DMS79 (cell line): Measurements from ENCODE around the gene SRGN.
"Not testable (repeated sequence)": the region's sequence is repeated elsewhere in the genome, so short reads cannot be mapped to it uniquely, and the experiment has no call there.

Experiments used
- DNase-seq: peaks from one replicate; lab custom pipeline; 2025; lab: John Stamatoyannopoulos, UW

SRGN gene

GRCh38 chr10:69087590-69088470, at the start of gene SRGN:
Gene SRGN (plus strand): TSS chr10:69088103. CDS start chr10:69088158, 55 bp downstream.
- no peak for DNase-seq

- not testable (repeated sequence) for DNase-seq
Measured at GRCh38 chr10:69040904-69041303, 47.0 kb upstream of the SRGN start.

- no peak for DNase-seq
Measured at GRCh38 chr10:69042417-69042816, 45.5 kb upstream of the SRGN start.

GRCh38 chr10:69042838-69043237, 45.1 kb upstream of the SRGN start:
- no peak for DNase-seq

GRCh38 chr10:69043931-69044531, 43.9 kb upstream of the SRGN start:
- DNase-seq, result no peak

GRCh38 chr10:69044546-69044945, 43.4 kb upstream of the SRGN start:
- no peak for DNase-seq

- no peak for DNase-seq
Measured at GRCh38 chr10:69045441-69046300, 42.2 kb upstream of the SRGN start.

GRCh38 chr10:69047111-69047832, 40.6 kb upstream of the SRGN start:
- no peak for DNase-seq

GRCh38 chr10:69048103-69048502, 39.8 kb upstream of the SRGN start:
- no peak for DNase-seq

- no peak for DNase-seq
Measured at GRCh38 chr10:69049566-69049961, 38.3 kb upstream of the SRGN start.

- DNase-seq, result no peak
Measured at GRCh38 chr10:69051303-69051702, 36.6 kb upstream of the SRGN start.

GRCh38 chr10:69051710-69052487, 36.0 kb upstream of the SRGN start:
- DNase-seq, result no peak

- DNase-seq, result no peak
Measured at GRCh38 chr10:69052736-69053135, 35.2 kb upstream of the SRGN start.

GRCh38 chr10:69055241-69055640, 32.7 kb upstream of the SRGN start:
- DNase-seq, result no peak

GRCh38 chr10:69056129-69056528, 31.8 kb upstream of the SRGN start:
- DNase-seq, result no peak

GRCh38 chr10:69056536-69057260, 31.2 kb upstream of the SRGN start:
- DNase-seq, result no peak

GRCh38 chr10:69057261-69057950, 30.5 kb upstream of the SRGN start:
- DNase-seq, result no peak

- no peak for DNase-seq
Measured at GRCh38 chr10:69057951-69058297, 30.0 kb upstream of the SRGN start.

- DNase-seq, result no peak
Measured at GRCh38 chr10:69060127-69060798, 27.6 kb upstream of the SRGN start.
